ENCODE results near the gene HDAC7.

HDAC7 gene

GRCh38 chr12:47757840-47758583 lies 61.7 kb downstream of the HDAC7 start:
- no peak for DNase-seq

- DNase-seq: no peak
Measured at GRCh38 chr12:47757364-47757839, 62.3 kb downstream of the HDAC7 start.

- no peak for DNase-seq
Measured at GRCh38 chr12:47755655-47756562, 63.8 kb downstream of the HDAC7 start.

- no peak for DNase-seq
Measured at GRCh38 chr12:47754881-47755280, 64.8 kb downstream of the HDAC7 start.

GRCh38 chr12:47754126-47754525 lies 65.6 kb downstream of the HDAC7 start:
- no peak for DNase-seq

GRCh38 chr12:47753021-47754001 lies 66.4 kb downstream of the HDAC7 start:
- DNase-seq: no peak

- DNase-seq: no peak
Measured at GRCh38 chr12:47752552-47752951, 67.2 kb downstream of the HDAC7 start.

- no peak for DNase-seq
Measured at GRCh38 chr12:47752121-47752520, 67.6 kb downstream of the HDAC7 start.

- DNase-seq: no peak
Measured at GRCh38 chr12:47751561-47751960, 68.1 kb downstream of the HDAC7 start.

- DNase-seq: no peak
Measured at GRCh38 chr12:47750916-47751470, 68.7 kb downstream of the HDAC7 start.

GRCh38 chr12:47750229-47750798 lies 69.4 kb downstream of the HDAC7 start:
- no peak for DNase-seq

GRCh38 chr12:47748899-47749298 lies 70.8 kb downstream of the HDAC7 start:
- DNase-seq: no peak

- no peak for DNase-seq
Measured at GRCh38 chr12:47748507-47748828, 71.2 kb downstream of the HDAC7 start.

- DNase-seq: no peak
Measured at GRCh38 chr12:47747596-47748506, 71.9 kb downstream of the HDAC7 start.

- no peak for DNase-seq
Measured at GRCh38 chr12:47747126-47747525, 72.6 kb downstream of the HDAC7 start.

- DNase-seq: no peak
Measured at GRCh38 chr12:47746523-47746922, 73.2 kb downstream of the HDAC7 start.

GRCh38 chr12:47746073-47746472 lies 73.6 kb downstream of the HDAC7 start:
- DNase-seq: no peak

- DNase-seq: no peak
Measured at GRCh38 chr12:47745485-47746041, 74.1 kb downstream of the HDAC7 start.

- DNase-seq: no peak
Measured at GRCh38 chr12:47744778-47745436, 74.8 kb downstream of the HDAC7 start.

GRCh38 chr12:47744005-47744651 lies 75.6 kb downstream of the HDAC7 start:
- DNase-seq: peak; percentile 22 to 67 (median 58)

Measured in stimulated activated naive CD4-positive, alpha-beta T cell (primary cell).